Fibroblast of villous mesenchyme (primary cell): Measurements from ENCODE around the gene TUBB4B. TPM values are rescaled to one million over a fixed set of nuclear protein-coding genes. Genes with fewer than 3 reads are reported as not detected.
A peak's percentile ranks its signal among the peaks of the same experiment; 100 is the strongest.

Source experiments
- DNase-seq: peaks from one replicate; pipeline ENCODE4 v3.0.0-alpha.2; 2010; ENCODE audit warnings: low read depth
- H3K4me3 ChIP-seq: 2 replicates; pipeline ENCODE4 v1.5.1; 2011; ENCODE audit warnings: low read depth, mild to moderate bottlenecking, low read length
- total RNA-seq: library from RNA; depleted of rRNA; stranded (reverse); fragments of >200 nt; gene quantifications from 2 replicates; pipeline ENCODE4 v1.2.3, GENCODE V29; 2012
- TF ChIP-seq, protein P1 (sequence below): IDR thresholded peaks from 2 replicates; pipeline ENCODE4 v1.5.1; 2012; ENCODE audit warnings: low read depth, mild to moderate bottlenecking, low read length; ENCODE audit not compliant: insufficient read depth

Gene TUBB4B
- 151 and 218 TPM in 2 replicates for total RNA-seq

DNA sequence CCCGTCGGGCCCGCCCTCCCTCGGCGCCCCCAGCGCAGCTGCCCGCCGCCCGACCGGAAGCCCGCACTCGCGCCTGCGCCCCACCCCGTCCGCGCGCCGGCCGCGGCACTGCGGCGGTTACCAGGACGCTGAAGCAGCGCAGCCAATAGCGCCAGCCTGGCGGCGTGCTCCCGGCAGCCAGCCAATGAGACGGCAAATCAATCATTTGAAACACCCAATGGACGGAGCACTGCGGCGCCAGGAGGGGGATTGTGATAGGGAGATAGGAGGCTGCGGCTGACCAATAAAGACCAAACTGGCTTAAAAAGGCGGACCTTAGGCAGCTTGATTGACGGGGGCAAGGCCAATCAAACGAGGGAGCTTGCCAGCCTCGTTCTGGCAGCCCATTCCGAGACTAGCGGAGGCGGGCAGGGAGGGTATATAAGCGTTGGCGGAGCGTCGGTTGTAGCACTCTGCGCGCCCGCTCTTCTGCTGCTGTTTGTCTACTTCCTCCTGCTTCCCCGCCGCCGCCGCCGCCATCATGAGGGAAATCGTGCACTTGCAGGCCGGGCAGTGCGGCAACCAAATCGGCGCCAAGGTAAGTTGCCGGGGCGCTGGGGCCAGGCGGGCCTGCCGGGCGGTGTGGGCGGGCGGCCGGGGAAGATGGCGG, at the start of gene TUBB4B:
Gene TUBB4B, plus strand, starts transcription at position 447 of the 649 bp plus-strand sequence. Its CDS starts 74 bp downstream, at position 521.
- DNase-seq: peak; percentile 100
- TF ChIP-seq, protein P1, sequence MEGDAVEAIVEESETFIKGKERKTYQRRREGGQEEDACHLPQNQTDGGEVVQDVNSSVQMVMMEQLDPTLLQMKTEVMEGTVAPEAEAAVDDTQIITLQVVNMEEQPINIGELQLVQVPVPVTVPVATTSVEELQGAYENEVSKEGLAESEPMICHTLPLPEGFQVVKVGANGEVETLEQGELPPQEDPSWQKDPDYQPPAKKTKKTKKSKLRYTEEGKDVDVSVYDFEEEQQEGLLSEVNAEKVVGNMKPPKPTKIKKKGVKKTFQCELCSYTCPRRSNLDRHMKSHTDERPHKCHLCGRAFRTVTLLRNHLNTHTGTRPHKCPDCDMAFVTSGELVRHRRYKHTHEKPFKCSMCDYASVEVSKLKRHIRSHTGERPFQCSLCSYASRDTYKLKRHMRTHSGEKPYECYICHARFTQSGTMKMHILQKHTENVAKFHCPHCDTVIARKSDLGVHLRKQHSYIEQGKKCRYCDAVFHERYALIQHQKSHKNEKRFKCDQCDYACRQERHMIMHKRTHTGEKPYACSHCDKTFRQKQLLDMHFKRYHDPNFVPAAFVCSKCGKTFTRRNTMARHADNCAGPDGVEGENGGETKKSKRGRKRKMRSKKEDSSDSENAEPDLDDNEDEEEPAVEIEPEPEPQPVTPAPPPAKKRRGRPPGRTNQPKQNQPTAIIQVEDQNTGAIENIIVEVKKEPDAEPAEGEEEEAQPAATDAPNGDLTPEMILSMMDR: no peak
- peak within 1 kb of the TSS; percentile 85 for H3K4me3 ChIP-seq

DNA sequence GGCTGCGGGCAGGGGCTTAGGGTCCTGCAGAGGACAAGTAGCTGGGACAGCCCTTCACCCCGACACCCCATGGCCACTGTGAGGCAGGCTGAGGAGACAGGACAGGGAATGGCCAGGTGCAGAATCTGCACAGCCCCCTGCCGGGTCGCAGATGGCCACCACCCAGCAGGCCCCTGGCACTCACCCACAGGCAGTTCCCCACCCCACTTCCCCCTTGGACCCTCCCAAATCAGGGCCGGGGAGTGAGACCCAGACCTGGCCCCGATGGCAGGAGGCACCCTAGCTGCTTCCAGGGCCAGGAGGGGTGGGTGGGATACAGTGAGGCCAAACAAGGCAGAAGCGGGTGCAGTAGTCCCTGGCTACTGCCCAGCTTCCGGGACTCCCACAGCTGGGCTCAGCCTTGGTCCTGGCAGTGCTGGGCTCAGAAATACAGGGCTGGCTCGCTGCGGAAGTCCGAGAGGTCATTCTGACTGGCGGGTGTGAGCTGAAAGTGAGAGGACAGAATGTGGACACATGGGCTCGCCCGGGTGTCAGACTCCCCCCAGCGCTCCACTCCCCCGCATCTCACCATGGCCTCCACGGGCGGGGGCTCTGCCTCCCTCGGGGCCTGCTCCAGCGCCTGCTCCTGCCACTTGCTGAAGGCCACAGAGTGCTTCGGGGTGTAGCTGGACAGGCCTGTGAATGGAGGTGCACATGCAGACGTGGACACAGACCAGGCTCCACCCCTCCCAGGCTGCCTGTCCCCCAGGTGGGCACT, 49.2 kb upstream of the TUBB4B start:
- H3K4me3 ChIP-seq: no peak overlapping the region
- DNase-seq: no peak
- TF ChIP-seq, protein P1: no peak

DNA sequence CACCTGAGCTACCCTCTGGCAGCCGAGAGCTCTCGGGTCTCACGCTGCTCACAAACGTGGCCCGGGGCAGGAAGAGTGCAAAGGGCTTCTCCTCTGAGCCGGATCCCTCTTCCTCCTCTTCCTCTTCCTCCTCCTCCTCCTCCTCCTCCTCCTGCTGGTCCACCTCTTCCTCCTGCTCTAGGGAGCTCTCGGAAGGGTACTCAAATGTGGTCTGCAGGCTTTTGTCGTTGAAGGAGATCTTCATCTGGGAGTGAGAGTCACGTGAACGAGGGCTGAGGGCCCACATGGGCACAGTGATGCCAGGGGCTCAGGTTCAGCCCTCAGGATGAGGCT, 48.7 kb upstream of the TUBB4B start:
- H3K4me3 ChIP-seq: no peak overlapping the region
- DNase-seq: no peak
- TF ChIP-seq, protein P1: no peak

DNA sequence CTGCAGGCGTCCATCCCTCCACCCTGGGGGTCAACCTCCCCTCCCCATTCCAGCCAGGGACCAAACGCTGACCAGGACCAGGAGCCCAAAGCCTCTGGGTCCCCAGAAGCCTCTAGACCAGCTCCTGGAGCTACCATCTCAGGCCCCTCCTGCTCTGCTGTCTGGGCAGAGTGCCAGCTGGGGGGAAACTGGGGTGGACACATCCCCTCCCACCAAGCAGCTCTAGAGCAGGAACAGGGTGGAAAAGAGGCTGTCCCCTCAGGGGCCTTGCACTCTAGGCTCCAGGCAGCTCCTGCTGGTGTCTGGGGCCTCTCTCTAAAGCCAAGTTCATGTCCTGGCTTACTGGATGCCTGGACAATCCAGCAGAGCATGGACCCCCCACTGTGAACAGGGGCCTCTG, 48.2 kb upstream of the TUBB4B start:
- TF ChIP-seq, protein P1: no peak
- DNase-seq: no peak
- no peak overlapping the region for H3K4me3 ChIP-seq

DNA sequence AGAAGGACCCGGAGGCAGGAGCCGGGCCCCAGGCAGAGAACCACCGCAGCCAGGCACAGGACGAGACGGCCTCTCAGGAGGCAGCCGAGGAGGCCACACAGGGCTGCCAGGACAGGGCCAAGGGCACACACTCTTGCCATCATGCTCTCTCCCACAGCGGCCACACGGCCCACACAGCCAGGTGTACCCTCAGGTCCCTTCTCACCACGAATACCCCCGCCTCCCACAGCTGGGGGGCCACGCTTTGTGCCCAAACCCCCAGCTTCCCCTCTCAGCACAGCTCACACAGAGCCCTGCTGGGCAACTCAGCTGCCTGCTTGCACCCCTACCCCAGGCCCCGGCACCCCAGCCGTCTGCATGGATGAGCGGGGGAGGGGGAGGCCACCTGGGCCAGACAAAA, 47.3 kb upstream of the TUBB4B start:
- DNase-seq: no peak
- TF ChIP-seq, protein P1: no peak
- no peak overlapping the region for H3K4me3 ChIP-seq

DNA sequence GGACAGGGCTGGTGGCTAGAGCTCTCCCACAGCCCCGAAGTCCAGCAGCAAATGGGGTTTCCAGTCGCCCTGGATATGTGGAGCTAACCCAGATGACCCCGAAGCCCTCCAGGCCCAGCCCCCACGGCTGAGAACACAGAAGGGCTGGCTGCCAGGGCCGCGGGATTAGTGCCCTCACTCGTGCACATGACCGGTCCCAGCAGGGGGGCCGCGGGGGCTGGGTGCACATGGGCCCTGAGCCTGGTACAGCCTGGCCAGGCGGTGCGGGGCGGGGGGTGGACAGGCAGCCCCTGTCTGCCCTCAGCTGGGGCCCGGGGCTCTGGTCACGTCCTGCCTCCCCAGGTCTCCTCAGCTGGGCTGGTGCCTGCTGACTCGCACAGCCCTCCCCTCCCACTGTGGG, 46.7 kb upstream of the TUBB4B start:
- no peak for DNase-seq
- H3K4me3 ChIP-seq: no peak overlapping the region
- TF ChIP-seq, protein P1: no peak
